ENCODE results near the gene SAE1. TPM values are rescaled to one million over a fixed set of nuclear protein-coding genes. Genes with fewer than 3 reads are reported as not detected.

The SAE1 gene
- total RNA-seq, 1 donor from 2014 or later, result 305 TPM

GRCh38 chr19:47176071-47176626, 45.5 kb downstream of the SAE1 start:
- H3K27me3 ChIP-seq, result no peaks in the 10 kb centered on the region
- H3K9ac ChIP-seq, result no peak overlapping the region
- H3K9me3 Mint-ChIP-seq, result no peaks in the 10 kb centered on the region
- no peak overlapping the region for H3K27ac ChIP-seq
- no peaks in the 10 kb centered on the region for H3K36me3 ChIP-seq
- no peak overlapping the region for H3K4me3 Mint-ChIP-seq
- H4K20me1 ChIP-seq (ENCODE audit: low read depth), result peaks cover 23% of the 10 kb centered on the region
- H3K4me1 Mint-ChIP-seq, result no peaks in the 10 kb centered on the region
- H3K4me3 ChIP-seq, result no peak overlapping the region
- H3F3A ChIP-seq (ENCODE audit: low read depth), result peaks cover 10% of the 10 kb centered on the region
- H3K27ac Mint-ChIP-seq, result no peak overlapping the region
- DNase-seq (ENCODE audit: low spot score), result no peak
- no peaks in the 10 kb centered on the region for H3K4me1 ChIP-seq
- no peaks in the 10 kb centered on the region for H3K9me3 ChIP-seq (ENCODE audit: low read depth)
- TF ChIP-seq CTCF (IDR thresholded peaks at IDR 0.05) (no peak), EZH2 (IDR thresholded peaks at IDR 0.05) (no peak), EZH2phosphoT487 (IDR thresholded peaks at IDR 0.05) (no peak)
- peaks cover 51% of the 10 kb centered on the region for H3K79me2 ChIP-seq (ENCODE audit: low read depth)
- H3K36me3 Mint-ChIP-seq, result peaks cover 25% of the 10 kb centered on the region
- H2AFZ ChIP-seq (replicated peaks), result no peak overlapping the region
- H3K4me2 ChIP-seq, result no peak overlapping the region
- H3K27me3 Mint-ChIP-seq (ENCODE audit: insufficient read depth, low read depth), result peaks cover 2% of the 10 kb centered on the region

GRCh38 chr19:47176627-47177090, 46.0 kb downstream of the SAE1 start:
- Histone ChIP-seq H3K27ac (no peak overlapping the region), H3K9ac (no peak overlapping the region), H3F3A (ENCODE audit: low read depth) (peaks cover 10% of the 10 kb centered on the region), H3K4me1 (no peaks in the 10 kb centered on the region), H4K20me1 (ENCODE audit: low read depth) (peaks cover 23% of the 10 kb centered on the region), H3K4me2 (no peak overlapping the region), H3K4me3 (no peak overlapping the region), H3K27me3 (no peaks in the 10 kb centered on the region), H2AFZ (replicated peaks) (no peak overlapping the region), H3K9me3 (ENCODE audit: low read depth) (no peaks in the 10 kb centered on the region), H3K36me3 (no peaks in the 10 kb centered on the region), H3K79me2 (ENCODE audit: low read depth) (peaks cover 48% of the 10 kb centered on the region)
- H3K4me3 Mint-ChIP-seq, result no peak overlapping the region
- peaks cover 25% of the 10 kb centered on the region for H3K36me3 Mint-ChIP-seq
- H3K27me3 Mint-ChIP-seq (ENCODE audit: insufficient read depth, low read depth), result peaks cover 2% of the 10 kb centered on the region
- DNase-seq (ENCODE audit: low spot score), result no peak
- H3K4me1 Mint-ChIP-seq, result no peaks in the 10 kb centered on the region
- H3K27ac Mint-ChIP-seq, result no peak overlapping the region
- TF ChIP-seq CTCF (IDR thresholded peaks at IDR 0.05) (no peak), EZH2phosphoT487 (IDR thresholded peaks at IDR 0.05) (no peak), EZH2 (IDR thresholded peaks at IDR 0.05) (no peak)
- H3K9me3 Mint-ChIP-seq, result no peaks in the 10 kb centered on the region

GRCh38 chr19:47179653-47180310, 49.1 kb downstream of the SAE1 start:
- Histone ChIP-seq H4K20me1 (ENCODE audit: low read depth) (peaks cover 49% of the 10 kb centered on the region), H3K79me2 (ENCODE audit: low read depth) (peaks cover 51% of the 10 kb centered on the region)
- H3K36me3 Mint-ChIP-seq, result peaks cover 26% of the 10 kb centered on the region

More at GRCh38 chr19:47179653-47180310, 49.1 kb downstream of the SAE1 start:
- no peaks in the 10 kb centered on the region for H3K36me3 ChIP-seq
- H3K27me3 ChIP-seq, result no peaks in the 10 kb centered on the region
- H3K4me3 ChIP-seq, result no peak overlapping the region
- no peak overlapping the region for H3K9ac ChIP-seq
- no peak for TF ChIP-seq EZH2phosphoT487 (IDR thresholded peaks at IDR 0.05)
- no peak for TF ChIP-seq EZH2 (IDR thresholded peaks at IDR 0.05)
- no peak for TF ChIP-seq CTCF (IDR thresholded peaks at IDR 0.05)
- H3K27ac ChIP-seq, result no peak overlapping the region
- no peak overlapping the region for H2AFZ ChIP-seq (replicated peaks)
- peaks cover 10% of the 10 kb centered on the region for H3F3A ChIP-seq (ENCODE audit: low read depth)
- H3K4me1 ChIP-seq, result no peaks in the 10 kb centered on the region
- Mint-ChIP-seq H3K27me3 (ENCODE audit: insufficient read depth, low read depth) (peaks cover 2% of the 10 kb centered on the region), H3K4me3 (no peak overlapping the region), H3K4me1 (no peaks in the 10 kb centered on the region), H3K9me3 (no peaks in the 10 kb centered on the region), H3K27ac (no peak overlapping the region)
- DNase-seq (ENCODE audit: low spot score), result no peak
- H3K4me2 ChIP-seq, result no peak overlapping the region
- no peaks in the 10 kb centered on the region for H3K9me3 ChIP-seq (ENCODE audit: low read depth)
